ENCODE results near the gene MDM2.
A peak's percentile ranks its signal among the peaks of the same experiment; 100 is the strongest.

Gene MDM2

DNA sequence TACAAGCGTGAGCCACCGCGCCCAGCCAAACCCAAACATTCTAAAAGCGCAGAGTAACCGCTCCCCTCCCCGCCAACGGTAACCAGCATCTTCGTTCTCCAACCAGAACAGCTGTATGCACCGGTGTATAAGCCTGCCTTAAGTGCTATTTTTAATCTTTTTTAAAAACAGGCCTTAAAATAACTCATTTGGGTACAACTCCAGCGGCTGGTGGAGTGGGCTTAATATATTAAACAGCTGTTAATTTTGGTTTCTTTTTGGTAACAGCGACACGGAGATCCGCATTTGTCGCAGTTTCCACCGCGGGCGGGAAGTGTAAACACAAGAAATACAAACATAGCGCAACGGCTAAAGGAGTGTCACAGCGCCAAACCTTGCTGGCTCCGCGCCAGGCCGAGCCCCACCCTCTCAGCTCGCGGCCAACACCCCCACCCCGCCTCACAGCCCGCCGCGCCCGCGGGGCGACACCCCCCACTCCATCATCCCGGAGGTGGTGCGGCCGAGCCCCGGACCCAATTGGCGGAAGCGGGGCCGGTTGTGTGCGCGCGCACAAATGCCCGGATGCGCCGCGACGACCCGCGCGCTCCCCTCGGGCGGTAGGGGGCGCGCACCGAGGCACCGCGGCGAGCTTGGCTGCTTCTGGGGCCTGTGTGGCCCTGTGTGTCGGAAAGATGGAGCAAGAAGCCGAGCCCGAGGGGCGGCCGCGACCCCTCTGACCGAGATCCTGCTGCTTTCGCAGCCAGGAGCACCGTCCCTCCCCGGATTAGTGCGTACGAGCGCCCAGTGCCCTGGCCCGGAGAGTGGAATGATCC, at the start of gene MDM2:
Gene MDM2, plus strand, starts transcription at position 602 of the 812 bp plus-strand sequence. CDS start 301 bp downstream, outside the sequence.
- peak; percentile 73 to 76 for DNase-seq

DNA sequence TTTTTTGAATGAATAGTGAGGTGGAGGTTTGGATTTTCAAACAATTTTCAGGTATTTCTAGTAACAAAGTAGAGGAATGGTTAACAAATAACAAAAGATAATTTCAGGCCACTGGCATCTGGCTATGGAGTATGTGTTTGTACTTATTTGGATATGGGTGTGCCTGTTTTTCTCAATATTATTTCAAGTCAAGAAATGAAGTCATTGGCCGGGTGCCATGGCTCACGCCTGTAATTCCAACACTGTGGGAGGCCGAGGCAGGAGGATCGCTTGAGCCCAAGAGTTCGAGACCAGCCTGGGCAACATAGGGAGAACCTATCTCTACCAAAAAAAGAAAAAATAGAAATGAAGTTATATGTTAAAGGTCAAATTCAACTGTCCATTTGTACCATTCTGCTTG, 48.1 kb upstream of the MDM2 start:
- DNase-seq: no peak

DNA sequence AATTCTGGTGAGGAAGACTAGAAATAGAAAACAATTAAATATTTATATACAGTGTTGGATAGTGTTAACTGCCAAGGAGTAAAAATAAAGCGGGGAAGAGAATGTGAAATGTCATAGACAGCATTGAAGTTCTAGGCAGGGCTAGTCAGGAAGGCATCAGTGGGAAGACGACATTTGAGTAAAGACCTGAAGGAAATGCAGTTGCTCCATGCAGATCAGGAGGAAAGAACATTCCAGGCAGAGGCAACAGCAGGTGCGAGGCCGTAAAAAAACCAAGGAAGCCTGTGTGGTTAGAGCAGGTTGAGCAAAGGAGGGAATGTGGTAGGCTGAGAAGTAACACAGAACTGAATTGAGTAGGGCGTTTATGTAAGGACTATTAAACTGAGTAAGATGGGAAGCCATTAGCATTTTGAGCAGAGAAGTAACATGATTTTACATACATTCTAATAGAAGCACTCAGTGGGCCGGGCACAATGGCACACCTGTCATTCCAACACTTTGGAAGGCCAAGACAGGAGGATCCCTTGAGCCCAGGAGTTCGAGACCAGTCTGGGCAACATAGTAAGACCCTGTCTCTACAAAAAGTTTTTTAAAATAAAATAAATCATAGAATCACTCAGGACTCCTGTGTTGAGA, 47.1 kb upstream of the MDM2 start:
- DNase-seq: no peak

DNA sequence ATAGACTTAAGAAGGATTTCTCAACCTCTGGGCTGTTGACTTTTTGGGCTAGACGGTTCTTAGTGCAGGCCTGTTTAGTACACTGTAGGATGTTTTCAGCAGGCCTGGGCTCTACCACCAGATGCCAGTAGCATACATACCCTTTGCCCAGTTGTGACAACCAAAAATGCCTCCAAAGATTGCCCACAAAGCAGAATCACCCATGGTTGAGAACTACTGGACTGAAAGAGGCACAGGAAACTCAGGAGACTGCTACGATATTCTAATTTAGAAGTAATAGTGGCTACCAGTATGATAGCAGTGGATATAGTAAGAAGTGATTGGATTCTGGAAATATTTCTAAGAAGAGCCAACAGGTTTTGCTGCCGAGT, 46.5 kb upstream of the MDM2 start:
- no peak for DNase-seq

DNA sequence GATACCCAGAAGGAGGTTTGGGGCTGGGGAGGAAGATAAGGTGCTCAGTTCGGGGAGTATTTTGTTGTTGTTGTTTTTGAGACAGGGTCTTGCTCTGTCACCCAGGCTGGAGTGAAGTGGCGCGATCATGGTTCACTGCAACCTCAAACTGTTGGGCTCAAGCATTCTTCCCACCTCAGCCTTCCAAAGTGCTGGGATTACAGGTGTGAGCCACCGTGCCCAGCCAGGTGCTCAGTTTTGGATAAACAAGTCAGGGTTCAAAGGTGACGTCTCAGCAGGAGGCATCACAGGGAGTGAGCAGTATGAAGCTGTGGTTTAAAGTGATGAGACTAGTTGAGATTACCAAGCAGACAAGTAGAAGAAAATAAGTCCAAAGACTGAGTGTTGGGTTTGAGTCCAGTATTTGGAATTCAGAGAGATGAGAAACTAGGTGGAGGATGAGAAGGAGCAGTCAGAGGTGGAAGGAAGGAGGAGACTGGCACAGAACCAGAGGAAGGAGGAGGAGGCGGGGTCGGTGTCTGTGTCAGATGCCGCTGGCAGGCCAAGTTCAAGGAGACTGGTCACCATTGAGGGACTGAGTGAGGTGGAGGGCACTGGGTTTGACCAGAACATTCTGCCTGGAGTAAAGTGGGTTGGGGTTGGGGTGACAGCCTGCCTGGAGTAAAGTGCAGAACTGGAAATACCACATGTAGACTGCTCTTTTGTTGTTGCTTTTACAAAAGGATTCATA, 45.9 kb upstream of the MDM2 start:
- DNase-seq: no peak

DNA sequence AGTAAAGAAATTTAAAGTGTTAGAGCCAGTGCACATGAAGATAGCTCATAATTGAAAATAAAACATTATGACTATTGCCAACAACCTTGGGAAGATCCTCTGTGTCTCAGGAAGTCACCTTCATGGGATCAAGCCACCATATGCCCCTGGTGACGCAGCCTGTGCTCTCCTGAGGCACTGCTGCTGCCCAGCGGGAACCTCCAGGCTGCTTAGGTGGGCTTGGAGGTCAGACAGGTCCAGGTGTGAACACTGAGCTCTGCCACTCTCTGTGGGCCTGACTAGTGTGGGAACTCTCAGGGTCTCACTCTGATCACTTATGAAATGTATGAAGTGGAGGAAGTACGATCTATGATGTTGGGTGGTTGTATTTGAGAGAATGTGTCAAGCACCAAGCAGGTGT, 45.3 kb upstream of the MDM2 start:
- no peak for DNase-seq

GRCh38 chr12:68765696-68766095, 42.3 kb upstream of the MDM2 start:
- DNase-seq: no peak

GRCh38 chr12:68766646-68767045, 41.3 kb upstream of the MDM2 start:
- no peak for DNase-seq

- DNase-seq: no peak
Observed at GRCh38 chr12:68767191-68767590, 40.8 kb upstream of the MDM2 start.

GRCh38 chr12:68768431-68768939, 39.5 kb upstream of the MDM2 start:
- no peak for DNase-seq

DNA sequence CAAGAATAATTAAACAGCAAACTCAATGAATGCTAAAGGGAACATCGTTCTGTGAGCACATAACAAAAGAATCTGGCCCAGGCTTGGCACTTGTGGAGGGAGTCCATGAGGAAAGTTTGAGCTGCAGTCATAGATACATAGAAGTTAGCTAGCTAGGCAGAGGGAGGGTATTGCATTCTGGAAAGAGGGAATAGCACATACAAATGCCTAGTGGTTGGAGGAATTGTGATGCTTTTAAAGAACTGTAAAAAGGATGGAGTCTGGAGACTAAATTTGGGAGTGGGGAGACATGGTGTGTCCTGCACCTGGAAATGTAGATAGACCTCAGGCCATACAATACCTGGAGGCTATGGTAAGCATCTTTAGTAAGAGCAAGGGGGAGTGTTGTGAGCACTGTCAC, 38.0 kb upstream of the MDM2 start:
- DNase-seq: no peak

- no peak for DNase-seq
Observed at GRCh38 chr12:68771223-68771925, 36.6 kb upstream of the MDM2 start.

DNA sequence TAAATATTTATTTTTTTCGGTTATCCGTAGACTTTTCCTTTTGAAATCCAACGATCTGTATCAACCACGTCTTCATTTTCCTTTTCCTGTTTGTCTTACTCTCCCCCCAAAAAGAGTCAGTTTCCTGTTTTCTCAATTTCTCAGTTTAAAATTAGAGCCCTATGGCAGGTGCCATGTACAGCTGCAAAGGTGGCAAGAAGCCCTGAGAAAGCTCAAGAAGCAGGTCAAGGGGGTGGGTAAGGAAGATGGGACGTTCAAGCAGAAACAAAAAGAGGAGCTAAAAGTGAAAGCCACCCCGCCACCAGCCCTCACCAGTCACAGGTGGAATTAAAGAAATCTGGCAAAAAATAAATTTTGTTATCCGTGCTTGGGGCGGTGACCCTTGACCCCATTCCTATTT, 35.3 kb upstream of the MDM2 start:
- DNase-seq: no peak

GRCh38 chr12:68773582-68773981, 34.4 kb upstream of the MDM2 start:
- DNase-seq: no peak

- DNase-seq: no peak
Observed at GRCh38 chr12:68775121-68775630, 32.8 kb upstream of the MDM2 start.

DNA sequence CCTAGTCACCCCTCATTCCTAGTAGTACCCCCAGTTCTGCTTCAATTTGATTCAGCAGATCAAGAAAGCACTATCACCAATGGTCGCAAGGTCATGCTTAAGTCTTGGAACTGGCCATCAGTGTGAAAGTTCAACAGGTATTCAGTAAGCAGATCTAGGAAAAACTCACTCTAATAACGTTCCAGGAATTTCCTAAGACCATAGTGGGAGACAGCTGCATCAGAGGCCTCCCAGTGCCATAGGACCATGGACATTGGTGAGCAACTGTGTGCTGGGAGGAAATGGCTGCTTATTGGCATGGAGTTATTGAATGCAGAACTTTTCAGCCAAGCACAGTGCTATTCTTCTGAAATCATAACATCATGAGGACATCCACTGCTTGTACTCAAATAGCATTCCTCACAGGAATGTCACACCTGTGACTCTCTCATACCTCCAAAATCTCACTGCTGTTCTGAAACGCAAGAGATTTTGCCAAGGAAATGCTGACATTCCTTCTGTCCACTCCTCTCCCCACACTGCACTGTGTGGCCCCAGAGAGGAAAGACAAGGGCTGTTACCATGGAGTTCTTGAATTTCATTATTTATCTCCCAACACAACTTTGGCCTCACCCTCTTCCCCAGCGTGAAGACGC, 30.9 kb upstream of the MDM2 start:
- no peak for DNase-seq

DNA sequence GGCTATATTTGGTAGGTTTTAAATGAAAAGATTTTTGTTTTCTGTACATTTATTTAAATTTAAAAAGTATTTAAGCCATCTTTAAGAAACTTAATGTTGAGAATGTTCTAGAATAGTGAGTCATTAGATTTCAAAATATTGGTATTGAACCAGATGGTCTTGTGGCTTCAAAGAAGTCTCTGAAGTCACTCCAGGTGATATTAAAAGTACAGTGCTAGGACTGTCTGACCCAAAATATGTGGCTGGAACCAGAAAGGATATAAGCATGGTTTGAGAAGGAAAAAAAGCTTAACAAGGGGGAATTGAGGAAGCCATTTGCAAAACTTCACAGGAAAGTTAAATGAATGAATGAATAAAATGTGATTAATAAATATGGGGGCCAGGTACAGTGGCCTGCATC, 28.7 kb upstream of the MDM2 start:
- no peak for DNase-seq

DNA sequence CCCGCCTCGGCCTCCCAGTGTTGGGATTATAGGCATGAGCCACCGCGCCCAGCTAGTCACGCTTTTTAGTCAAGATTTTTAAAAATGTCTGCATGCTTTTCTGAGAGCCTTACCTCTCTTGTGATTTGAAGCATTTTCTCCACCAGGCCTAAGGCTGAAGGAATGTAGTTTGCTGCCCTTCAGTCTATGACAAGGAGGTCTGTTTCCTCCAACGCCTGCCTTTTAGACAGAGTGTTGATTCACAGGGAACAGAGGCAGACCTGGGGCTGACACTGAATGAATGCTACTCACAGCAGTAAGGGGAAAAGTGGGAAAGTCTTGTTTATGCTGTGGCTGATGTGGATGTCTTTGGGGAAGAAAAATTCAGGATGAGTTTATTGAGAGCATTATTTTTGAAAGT, 27.2 kb upstream of the MDM2 start:
- no peak for DNase-seq

- DNase-seq: no peak
Observed at GRCh38 chr12:68781728-68782127, 26.2 kb upstream of the MDM2 start.

- no peak for DNase-seq
Observed at GRCh38 chr12:68784015-68784414, 24.0 kb upstream of the MDM2 start.

DNA sequence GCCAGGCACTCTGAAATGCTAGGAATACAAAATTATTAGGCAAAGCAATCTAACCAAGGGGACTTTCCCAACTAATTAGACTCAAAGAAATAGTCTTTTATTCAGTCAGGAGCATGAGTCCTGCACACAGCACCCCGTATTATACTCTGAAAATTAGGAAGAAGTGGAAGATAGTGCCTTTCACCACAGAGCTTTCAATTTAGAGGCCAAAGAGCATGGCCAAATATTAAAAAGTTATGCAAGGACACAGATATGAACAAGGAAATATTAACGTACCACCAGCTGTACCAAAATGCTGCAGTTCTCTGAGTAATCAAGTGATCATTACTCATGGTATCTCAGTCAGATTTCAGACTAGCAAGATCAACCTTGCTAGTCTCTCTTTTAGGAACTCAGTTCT, 22.6 kb upstream of the MDM2 start:
- DNase-seq: no peak

DNA sequence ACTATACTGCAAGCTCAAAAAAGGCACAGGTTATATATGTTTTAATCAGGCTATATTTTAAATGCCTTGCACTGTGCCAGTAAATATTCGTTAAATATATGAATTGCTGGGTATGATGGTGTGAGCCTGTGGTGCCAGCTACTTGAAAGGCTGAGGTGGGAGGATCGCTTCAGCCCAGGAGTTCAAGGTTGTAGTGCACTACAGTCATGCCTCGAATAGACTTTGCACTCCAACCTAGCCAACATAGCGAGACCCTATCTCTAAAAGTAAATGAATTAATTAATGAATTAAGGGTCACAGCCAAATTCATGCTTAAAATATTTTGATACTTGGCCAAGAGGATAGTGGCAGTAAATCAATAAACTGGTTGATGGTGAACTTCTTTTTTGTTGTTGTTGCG, 22.2 kb upstream of the MDM2 start:
- DNase-seq: no peak
